GM18526 (cell line): ENCODE data around the gene RAP1GAP.

Source experiments
- POLR2A ChIP-seq: IDR thresholded peaks from 3 replicates; pipeline ENCODE4 v1.6.1; 2011; ENCODE audit not compliant: insufficient read length; ENCODE audit errors: extremely low read depth

The RAP1GAP gene

DNA sequence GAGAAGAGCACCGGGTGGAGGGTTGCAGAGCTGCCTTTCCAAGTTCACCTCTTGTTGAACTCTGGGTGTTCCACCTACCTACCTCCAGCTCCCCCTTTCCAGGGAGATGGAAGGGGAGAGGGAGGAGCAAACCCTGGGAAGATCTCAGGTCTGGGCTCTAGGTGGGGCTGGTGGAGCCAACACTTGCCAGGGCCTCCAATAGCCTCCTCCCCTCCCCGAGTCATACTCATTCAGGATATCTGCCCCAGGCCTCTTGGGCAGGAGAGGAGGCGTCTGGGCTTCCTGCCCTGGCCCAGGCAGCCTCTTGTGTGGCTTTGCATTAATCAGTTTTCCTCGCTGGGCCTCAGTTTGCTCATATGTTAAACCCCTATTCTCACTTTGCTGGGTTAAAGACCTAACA is 13.4 kb downstream of the RAP1GAP start:
- TF ChIP-seq POLR2A: no peak

DNA sequence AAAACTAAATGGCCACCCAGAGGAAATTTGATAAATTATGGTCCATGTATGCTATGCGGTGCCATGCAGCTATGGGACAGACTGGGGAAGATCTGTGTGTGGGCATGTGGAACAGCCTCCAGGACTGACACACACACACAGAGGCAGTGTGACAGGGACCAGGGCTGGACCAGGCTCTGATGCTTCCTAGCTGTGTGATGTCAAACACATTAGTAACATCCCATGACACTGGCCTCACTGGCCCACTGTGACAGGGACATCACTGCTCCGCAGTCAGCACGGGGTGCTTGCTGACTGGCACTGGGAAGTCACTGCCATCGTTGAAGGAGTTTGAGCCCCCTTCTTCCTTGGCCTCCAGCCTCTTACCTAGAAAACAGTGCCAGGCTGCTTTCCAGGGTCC is 13.9 kb downstream of the RAP1GAP start:
- no peak for TF ChIP-seq POLR2A

DNA sequence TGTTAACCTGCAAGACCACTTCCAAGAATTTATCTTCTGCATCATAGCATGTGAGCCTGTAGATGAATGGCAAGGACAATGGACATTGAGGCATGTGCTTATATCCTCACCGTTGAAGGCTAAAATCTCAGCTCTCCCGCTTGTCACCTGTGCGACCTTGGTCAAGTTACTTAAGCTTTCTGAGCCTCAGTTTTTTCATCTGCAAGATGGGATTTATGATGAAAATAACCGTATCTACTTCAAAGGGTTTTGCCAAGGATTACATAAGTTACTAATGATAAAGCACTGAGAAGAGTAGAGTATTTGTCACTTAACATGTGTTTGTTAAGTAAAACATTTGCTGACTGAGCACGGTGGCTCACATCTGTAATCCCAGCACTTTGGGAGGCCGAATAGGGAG is 14.9 kb downstream of the RAP1GAP start:
- TF ChIP-seq POLR2A: no peak

DNA sequence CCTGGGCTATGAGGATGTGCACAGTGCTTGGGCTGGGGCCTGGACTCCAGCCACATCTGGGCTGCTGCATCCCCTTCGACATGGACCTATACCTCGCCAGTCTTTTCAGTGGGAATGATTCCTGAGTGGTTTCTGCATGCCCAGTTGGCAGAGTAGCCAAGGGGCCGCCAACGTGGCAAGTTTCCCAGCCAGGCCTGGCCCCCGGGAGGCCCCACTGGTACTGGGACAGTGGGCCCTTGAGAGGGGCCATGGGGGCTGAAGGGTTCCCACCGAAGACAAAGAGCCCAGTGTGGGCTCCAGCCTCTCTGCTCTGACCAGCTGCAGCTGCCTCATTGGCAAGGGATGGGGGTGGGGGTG is 15.4 kb downstream of the RAP1GAP start:
- TF ChIP-seq POLR2A: no peak

GRCh38 chr1:21652937-21653743 is 16.0 kb downstream of the RAP1GAP start:
- no peak for TF ChIP-seq POLR2A

DNA sequence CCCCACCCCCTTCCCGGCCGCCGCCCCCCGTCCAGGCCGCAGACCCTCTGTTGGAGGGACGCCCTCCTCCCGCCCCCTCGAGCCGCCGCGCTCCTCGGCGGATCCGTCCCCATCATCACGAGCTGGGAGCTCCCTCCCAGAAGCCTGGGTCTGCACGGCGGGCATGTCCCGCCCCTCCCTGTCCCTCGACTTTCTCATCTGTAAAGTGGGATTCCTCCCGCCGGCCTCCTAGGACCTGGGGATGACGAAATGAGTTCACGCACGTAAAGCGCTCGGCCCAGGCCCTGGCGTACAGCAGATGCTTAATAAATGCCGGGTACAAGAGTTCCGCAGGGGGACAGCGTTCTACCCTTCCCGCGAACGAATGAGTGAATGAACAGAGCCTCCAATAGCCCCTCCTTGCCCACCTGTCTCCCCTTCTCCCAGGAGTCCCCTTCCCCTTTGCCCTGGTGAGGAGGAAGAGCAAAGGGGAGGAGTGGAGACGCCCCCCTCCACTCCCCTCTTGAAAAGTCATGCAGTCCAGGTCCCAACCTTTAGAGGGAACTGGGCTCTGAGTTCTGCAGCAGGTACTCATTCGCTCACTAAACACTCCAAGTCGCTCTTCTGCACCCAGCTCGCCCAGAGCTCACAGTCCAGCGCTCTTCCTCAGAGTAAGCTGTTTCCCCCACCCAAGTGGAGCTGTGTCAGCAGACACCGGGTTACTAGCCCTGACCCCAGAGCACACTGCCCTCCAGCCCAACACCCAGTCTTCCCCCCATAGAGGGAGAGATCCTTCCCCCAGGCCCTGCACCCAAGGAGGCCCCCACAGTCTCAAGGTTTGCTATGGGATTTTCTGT is 16.8 kb downstream of the RAP1GAP start:
- no peak for TF ChIP-seq POLR2A

- TF ChIP-seq POLR2A: no peak
These were observed 17.7 kb downstream of the RAP1GAP start for GRCh38 chr1:21651214-21652042.

DNA sequence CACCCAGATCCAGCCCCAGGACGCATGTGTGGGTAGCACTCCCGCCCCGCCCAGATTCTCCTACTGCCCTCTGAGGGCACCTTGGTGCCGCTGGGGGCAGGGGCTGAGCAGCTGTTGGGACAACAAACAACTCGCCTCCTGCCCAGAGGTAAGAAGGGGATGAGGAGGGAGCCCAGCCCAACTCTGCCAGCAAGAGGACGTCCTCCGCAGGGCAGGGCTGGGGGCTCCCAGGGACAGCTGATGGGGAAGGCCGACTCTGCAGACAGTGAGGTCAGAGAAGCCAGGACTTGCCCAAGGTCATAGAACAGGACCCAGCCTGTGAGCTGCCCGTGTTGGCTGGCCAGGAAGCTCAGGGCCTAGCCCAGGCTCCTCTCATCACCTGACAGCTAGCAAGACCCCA is 18.8 kb downstream of the RAP1GAP start:
- no peak for TF ChIP-seq POLR2A

GRCh38 chr1:21649315-21649714 is 19.8 kb downstream of the RAP1GAP start:
- no peak for TF ChIP-seq POLR2A

- no peak for TF ChIP-seq POLR2A
These were observed 20.4 kb downstream of the RAP1GAP start for GRCh38 chr1:21648791-21649190.

DNA sequence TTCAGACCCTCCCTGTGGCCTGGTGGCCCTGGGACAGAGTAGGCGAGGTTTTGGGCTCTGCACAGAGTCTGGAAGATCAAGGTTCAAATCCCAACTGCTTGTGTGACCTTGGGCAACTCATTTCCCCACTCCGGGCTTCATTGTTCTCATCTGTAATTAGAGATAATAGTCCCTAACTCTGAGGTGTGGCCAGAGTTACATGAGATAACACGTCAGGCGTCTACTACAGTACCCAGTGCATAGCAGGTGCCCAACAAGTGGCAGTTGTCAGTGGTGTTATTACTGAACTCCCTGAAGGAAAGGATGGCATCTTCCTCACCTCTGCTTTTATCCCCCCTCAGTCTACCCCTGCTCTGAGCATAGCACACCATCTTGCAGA is 20.8 kb downstream of the RAP1GAP start:
- no peak for TF ChIP-seq POLR2A

DNA sequence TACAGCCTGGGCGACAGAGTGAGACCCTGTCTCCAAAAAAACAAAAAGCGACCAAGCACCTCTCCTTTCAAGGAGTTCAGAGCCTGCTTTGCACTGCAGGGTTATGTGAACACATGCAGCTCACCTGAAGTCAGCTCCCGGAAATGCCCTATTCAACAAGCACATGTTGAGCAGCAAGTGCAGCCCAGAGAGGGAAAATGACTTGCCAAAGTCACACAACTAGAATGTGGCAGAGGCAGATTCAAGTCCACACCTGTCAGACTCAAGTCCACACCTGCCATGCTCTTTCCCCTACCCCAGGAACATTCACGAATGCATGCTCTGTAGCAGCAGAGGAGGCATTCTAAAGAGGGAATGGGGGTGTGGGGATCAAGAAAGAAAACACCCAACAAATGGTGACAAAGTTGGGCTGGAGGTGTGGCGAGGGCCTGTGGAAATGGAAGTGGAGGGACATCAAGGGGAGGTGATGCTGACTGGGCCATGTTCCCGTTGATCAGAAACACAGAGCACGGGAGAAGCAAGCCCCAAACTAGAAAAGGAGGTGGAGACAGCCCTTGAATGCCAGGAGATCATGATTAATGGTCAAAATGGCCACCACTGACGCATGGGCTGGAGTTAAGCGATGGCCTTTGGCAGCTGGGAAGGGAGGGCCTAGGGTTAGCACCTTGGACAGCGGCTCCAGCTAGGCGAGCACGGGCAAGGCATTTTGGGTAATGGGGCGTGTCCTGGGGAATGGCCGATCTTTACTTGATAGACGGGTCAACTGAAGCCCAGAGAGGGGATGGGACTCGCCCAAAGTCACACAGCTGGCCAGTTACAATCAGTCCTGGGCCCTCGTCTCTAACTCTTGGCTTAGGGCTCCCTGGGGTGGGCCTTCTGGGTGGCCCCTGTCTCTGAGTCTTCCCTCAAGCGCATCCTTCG is 21.5 kb downstream of the RAP1GAP start:
- no peak for TF ChIP-seq POLR2A

DNA sequence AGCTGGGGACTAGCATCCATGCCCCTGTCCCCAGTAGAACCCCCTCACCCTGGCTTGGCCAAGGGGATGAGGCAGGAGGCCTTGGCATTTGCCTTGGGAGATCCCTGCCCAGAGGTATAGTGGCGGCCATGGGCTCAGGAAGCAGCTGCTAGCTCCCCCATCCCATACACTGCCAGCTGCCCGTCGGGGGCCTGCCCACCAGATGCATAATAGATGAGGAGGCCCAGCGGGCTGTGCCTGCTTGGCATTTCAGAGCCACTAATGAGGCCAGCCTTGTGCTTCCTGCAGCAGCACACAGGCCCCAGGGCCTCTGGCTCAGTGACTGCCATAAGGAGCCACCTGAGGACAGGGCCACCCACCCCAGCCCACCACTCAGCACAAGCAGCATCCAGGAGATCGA is 23.6 kb downstream of the RAP1GAP start:
- TF ChIP-seq POLR2A: no peak

- TF ChIP-seq POLR2A: no peak
These were observed 24.3 kb downstream of the RAP1GAP start for GRCh38 chr1:21644906-21645305.

DNA sequence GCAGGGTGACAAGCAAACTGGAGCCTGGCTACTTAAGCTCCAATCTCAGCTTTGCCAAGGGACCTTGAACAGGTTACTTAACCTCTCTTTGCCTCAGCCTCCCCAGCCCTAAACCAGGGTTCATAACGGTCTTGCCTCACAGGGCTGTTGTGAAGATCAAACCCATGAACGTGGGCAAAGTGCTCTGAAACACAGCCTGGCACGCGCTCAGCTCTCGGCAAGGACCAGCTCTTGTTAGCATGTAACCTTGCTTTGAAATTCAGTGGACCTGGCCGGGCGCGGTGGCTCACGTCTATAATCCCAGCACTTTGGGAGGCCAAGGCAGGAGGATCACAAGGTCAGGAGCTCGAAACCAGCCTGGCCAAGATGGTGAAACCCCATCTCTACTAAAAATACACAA is 24.8 kb downstream of the RAP1GAP start:
- no peak for TF ChIP-seq POLR2A
